NCI-H128 (cell line): Measurements from ENCODE around the gene MORN1.

Source experiments
- DNase-seq: peaks from one replicate; lab custom pipeline; 2025; ENCODE audit not compliant: unreplicated experiment; lab: John Stamatoyannopoulos, UW

The MORN1 gene

DNA sequence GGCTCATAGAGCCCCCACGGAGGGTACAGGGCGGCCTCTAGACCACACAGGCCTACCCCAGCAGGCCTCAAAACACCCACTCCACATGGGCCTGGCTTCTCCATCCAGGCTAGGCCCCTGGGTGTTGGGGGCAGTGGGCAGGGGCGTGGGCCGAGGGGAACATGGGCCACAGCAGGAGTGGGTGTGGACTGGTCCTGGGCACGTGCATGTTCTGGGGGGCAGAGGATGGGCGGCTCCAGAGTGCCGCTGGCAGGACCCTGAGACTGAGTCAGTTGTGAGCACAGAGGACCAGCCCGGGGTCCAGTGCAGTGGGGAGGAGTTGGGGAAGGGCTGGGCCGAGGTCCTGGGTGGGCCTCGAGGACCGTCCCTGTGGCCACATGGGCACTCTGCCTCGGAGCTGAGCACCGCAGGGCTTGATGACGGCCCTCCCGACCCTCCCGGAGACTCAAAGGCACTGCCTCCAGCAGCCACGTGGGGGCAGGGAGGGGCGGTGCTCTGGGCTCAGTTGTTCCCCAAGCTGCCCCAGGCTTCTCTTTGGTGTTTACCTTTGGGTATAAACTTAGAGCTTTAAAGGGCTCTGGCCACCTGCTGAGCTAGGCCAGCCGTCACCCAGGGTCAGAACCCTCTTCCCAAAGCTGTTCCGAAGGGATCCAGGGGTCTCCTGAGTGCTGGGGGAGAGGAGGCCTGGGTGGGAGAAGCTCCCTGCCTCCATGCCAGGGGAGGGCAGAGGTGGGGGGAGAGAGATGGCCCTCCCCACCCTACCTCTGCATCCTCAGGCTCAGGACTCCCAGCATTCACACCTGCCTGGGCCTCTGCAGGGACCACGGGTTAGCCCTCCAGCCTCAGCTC, 79.9 kb downstream of the MORN1 start:
- DNase-seq: no peak

DNA sequence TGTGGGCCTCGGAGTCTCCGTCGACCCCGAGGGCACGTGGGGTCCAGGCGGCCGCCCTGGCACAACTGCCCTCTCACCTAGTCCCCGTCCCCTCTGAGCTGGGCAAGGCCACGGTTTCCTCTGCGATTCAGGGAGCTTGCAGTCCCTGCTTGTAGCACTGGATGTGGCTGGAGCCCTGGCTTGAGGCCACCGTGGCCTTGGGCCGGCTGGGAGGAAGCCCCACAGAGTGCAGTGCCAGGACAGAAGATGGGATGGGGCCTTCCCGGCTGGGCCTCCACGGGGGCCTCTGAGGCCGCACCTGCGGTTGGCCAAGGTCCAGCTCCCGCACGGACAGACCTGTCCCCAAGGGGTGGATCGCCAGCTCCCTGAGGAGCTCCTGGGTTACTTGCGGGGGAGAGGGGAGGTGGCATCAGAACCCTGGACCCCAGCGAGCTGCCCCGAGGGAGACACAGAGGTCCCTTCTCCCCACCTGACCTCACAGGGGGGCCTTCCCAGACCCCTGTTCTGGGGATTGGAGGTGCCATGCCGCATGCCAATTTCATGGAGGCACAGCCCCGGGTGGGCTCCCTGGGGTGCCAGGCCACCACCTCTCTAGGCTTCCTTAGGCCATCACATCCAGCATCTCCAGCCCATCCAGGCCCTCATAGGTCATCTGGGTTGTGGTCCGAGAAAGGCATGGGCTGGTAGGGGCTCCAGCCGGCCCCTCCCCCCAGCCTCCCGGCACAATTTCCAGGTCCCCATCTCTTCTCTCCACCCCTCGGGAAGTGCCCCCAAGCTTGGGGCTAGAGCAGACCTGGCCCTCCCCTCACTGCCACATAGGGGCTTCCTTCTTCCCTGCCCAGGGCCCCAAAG, 80.8 kb downstream of the MORN1 start:
- no peak for DNase-seq

DNA sequence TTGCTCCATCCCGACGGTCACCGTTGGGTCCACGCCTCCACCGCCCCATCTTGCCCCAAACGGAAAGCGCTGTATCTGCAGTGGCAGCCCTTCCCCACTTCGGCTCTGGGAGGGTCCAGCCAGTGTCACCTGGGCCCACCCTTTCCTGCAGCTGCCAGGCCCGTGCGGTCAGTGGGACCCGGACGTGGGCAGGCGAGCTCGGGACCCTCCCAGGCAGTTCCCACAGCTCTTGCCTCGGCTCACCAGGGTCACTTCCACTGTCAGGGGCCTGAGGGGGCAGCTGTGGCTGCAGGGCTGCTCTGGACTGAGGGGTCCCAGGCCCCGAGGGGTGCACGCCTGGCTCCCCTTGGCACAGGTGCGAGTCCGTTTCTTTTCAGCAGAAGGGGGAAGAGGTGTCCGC, 82.5 kb downstream of the MORN1 start:
- no peak for DNase-seq

DNA sequence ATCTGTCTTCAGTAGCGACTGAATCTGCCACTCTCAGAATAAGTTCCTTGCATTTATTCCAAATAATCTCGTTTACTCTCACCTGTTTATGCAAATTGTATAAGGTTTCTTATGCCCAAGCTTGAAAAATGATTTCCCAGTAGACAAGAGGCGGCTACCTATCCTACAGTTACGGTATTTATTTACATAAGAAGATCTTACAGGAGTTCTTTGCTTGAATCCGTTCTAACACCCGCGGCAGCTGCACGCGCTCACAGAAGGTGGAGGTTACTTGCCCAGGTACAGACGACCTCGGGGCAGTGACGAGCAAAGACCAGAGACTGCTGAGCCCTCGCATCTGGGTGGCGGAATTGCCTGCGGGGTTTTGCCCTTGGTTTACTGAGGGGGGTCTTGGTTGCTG, 83.4 kb downstream of the MORN1 start:
- no peak for DNase-seq

DNA sequence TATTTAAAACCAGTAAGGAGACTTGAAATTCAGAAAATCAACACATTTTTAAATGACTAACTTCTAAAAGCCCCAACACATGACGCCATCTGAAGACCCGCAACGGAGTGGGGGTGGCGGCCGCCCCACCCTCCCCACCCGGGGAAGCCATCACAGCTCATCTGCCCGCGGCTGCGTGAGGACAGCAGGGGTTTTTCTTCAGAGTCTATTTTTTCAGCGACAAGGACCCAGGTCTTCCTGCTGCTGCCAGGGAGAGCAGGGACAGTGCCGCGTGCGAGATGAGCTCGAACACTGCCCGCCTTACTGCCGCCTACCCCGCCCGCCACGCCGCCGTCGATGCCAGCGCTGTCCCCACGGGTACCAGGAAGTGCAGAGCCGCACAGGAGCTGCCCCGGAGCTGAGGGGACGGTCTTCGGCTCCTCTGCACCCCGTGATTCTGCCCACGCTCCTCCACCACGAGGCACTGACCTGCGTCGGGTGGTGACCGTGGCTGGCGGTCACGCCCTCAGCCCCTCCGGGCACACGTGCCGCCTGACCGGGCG, 84.2 kb downstream of the MORN1 start:
- DNase-seq: no peak

DNA sequence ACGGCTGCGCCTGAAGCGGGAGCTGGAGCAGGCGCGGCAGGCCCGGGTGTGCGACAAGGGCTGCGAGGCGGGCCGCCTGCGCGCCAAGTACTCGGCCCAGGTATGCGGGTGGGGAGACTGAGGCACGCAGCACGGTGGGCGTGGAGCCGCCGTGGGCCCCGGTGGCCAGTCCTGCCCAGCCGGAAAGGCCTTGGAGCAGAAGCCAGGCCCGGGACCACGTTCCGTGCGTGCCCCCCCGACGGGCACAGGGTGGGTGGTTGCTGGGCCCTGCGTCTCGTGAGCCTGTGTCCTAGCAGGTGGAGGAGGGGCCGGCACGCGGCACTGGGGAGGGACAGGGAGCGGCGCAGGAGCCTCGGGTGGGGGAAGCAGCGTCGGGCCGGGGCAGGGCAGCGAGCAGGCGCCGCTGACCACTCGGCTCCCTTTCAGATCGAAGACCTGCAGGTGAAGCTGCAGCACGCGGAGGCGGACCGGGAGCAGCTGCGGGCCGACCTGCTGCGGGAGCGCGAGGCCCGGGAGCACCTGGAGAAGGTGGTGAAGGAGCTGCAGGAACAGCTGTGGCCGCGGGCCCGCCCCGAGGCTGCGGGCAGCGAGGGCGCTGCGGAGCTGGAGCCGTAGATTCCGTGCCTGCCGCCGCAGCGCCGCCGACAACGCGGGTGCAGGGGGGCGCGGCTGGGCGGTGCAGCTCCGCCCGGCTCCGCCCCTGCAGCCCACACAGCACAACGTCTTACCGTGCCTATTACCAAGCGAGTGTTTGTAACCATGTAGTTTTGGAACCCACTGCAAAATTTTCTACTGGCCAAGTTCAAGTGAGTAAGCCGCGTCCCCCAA, 85.0 kb downstream of the MORN1 start:
- no peak for DNase-seq

DNA sequence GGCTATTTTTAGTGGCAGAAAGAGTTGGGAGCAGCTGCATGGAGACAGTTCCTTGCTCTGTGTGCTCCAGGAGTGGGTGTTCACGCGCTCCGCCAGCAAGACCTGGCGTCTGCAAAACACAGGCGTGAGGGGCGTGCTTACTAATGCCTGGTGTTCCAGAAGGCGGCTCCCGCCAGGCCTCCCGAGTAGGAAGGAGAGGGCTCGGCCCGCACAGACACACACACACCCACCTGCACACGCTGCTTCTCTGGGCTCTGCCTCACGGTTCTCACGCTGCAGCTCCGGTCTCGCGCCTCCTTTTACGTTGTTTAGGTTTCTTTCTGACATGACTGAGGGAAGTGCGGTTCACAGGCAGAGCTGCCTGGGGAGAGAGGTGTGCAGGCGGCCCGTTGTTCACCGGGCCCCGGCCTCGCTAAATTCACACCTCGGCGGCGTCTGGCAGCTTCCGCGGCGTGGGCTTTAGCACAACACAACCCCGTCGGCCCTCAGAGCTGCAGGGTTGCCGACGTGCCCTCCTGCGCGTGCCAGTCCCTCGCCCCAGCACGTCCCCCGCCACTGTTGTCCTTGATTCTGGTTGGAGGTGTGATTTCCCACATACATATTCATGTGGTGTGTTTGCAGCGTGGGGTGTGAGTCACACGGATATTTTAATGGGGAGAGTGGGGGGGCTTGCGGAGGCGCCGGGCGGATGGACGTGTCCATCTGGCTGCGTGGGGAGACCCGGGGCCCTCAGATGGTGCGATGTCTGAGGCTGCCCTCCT, 86.3 kb downstream of the MORN1 start:
- no peak for DNase-seq

DNA sequence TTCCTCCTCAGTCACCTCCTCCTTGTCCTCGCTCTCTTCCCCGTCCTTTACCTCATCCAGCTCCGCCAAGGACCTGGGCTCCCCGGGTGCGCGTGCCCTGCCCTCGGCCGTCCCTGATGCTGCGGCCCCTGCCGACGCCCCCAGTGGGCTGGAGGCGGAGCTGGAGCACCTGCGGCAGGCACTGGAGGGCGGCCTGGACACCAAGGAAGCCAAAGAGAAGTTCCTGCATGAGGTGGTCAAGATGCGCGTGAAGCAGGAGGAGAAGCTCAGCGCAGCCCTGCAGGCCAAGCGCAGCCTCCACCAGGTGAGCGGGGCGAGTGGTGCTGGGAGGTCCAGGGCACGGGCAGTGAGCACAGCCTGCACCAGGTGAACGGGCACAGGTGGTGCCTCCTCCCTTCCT, 87.1 kb downstream of the MORN1 start:
- DNase-seq: no peak

DNA sequence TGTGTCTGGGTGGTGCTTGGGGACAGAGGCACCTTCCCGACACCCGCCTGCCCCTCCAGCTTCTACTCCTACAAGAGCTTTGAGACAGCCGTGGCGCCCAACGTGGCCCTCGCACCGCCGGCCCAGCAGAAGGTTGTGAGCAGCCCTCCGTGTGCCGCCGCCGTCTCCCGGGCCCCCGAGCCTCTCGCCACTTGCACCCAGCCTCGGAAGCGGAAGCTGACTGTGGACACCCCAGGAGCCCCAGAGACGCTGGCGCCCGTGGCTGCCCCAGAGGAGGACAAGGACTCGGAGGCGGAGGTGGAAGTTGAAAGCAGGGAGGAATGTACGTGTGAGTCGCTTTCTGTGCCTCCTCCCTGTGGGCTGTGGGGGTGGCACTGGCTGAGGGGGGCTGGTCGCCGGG, 87.6 kb downstream of the MORN1 start:
- DNase-seq: no peak

DNA sequence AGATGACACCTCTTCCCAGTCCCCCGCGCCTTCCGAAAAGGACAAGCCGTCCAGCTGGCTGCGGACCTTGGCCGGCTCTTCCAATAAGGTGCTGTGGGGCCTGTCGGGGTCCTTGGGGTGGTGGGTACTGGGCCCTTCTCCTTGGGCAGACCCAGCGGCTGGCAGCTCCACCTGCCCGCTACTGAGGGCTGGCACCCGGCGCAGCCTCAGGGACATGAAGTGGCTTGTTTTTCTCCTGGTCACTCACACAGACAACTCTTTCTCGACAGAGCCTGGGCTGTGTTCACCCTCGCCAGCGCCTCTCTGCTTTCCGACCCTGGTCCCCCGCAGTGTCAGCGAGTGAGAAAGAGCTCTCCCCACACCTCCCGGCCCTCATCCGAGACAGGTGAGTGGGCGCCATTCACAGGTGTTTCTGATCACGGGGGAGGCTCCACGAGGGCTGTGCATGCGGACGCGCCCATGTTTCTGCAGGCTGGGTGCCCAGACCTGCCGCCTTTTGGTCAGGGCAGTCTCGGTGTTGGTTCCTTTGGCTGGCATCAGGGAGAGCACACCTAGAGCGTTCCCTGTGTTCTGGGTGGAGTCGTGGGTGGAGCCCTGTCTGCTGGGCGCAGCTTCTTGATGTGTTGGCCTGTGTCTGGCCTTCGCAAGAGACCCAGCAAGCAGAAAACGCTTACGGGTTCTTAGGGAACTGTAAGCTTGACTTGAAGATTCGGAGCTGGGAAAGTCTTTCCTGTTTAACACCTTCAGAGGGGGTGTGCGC, 88.2 kb downstream of the MORN1 start:
- DNase-seq: no peak

DNA sequence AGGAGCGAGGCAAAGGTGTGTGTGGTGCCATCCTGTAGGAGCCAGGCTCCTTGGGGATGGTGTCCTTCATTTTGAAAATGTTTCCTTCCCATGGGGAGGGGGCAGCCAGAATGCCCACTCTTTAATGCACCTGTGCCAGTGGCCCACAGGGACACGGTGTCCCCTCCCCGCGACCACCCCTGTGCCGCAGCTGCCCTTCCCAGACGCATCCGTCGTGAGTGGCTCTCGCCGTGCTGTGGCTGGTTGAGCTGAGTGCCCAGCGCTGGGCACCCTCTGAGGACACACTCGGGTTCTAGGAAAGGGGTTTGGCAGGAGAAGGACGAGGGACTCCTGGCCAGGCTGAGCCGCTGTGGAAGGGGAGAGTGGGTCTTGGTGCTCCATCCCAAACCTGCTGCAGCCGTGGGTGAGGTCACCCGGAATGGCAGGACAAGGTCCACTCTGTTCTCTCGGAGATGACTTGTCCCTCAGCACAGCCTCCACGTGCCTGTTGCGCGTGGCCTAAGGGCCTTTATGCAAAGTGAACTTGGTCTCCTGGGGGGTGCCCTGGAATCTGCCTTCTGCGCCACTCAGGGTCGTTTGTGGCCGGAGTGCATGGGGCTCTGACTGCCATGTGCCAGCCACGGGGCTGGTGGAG, 88.9 kb downstream of the MORN1 start:
- DNase-seq: no peak

DNA sequence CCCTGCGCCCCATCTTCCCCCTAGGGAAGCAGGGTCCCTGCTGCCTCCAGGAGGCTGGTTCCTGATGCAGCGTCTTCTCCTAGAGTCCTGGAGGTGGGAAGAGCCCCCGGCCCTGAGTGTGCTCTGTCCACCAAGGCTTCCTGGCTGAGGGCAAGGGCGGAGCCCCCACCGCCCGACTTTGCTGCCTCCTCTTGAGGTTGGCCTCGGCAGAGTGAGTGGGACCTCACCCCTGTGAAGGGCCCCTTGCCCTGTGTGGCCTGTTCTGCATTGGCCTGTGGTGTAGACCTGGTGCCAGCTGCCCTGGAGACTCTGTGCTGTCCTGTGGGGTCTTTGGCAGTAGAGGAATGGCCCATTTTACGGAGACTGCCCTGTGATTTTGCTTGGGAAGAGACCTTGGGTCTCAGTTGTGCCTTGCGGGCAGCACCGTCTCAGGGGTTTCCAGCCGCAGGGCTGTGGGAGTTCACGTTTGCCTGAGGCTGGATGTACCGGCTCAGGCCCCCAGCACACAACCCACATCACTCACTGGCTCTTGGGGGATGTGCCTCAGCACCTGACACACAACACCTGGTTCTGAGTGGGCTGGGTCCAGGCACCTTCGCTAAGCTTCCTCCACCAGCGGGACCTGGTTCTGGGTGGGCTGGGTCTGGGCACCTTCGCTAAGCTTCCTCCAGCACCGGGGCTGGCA, 89.6 kb downstream of the MORN1 start:
- DNase-seq: no peak

DNA sequence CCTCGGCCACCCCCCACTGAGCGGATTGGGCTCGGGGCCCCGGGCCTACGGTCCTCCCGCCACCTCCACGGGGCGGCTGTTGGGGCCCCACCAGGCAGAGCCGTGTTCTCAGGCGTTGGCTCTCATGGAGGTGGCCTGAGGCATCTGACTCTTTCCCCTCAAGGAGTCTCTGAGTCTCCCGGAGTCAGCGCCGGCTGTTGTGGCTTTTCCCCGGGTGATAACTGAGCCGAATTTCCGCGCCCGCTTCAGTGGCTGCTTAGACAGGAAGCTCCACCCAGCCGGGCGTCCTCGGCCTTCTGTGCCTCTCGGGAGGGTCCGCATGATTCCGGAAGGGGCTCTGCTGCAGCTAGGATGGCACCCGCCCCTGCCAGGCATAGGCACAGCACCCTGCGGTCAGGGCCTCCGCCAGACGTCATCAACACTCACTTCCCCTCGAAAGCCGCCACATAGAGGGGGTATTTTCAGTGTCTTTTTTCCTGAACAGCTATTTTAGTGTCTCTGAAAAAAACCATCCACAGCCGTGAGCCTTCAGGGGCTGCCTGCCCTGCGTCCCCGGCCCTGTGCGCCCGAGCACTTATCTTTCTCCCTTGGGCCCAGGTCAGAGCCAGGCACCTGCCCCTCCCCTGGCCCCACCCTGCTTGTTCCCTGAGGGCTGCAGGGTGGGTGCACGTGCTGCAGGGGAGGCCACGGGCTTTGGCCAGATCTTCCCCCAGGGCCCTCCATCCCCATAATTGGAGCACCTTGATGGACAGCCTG, 90.3 kb downstream of the MORN1 start:
- DNase-seq: no peak

DNA sequence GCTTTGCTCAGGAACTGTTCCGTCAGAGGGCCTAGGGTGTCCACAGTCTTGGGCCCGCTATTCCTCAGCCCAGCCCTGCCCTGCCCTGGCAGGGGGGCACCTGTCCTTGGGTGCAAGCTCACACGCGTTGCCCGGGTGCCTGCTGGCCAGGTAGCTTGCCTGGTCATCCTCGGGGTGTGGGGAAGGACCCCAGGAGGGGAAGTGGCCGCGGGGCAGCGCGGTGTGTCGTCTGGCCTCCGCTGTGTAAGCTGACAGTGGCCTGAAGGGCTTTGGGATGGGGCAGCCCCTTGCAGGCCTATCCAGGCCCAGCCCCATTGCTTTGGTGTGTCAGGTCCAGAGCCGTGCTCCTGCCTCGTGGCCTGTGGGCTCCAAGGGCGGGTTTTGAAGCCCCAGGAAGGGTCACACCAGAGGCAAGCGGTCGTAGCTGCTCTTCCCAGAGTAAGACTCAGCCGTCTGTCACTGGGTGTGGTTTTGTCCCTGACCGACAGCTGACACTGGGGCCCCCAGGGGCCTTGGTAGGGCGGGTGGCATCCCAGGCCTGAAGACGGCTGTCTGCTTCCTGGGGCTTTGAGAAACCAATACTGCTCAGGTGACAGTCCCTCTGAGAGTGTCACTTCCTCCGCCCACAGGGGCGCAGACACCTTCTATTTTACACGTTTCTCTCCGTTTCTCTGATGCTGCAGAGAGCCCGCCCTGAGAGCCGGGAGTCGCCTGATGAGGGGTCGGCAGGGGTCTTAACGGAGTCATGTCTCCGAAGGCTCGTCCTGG, 91.2 kb downstream of the MORN1 start:
- no peak for DNase-seq

DNA sequence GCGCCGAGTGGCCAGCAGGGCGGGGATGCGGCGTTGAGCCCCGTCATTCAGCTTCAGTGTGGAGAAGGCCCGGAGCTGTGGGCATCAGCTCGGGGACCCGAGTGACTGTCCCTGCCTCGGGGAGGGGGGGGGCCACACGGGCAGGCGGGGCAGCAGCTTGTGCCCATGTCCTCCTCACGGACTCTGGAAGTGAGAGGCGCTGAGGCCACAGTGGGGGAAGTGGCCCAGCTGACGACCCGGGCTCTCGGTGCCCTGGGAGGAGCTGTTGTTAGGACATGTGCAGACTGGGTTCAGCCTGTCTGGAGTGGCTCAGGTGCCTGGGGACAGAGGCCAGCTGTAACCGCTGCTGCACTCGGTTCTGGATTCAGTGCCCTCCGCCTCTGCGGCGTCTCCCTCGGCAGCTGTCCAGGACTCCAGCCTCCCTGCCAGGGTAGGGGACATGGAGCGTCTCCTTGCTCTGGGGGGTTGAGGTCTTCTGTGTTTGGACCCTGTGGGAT, 92.2 kb downstream of the MORN1 start:
- DNase-seq: no peak

DNA sequence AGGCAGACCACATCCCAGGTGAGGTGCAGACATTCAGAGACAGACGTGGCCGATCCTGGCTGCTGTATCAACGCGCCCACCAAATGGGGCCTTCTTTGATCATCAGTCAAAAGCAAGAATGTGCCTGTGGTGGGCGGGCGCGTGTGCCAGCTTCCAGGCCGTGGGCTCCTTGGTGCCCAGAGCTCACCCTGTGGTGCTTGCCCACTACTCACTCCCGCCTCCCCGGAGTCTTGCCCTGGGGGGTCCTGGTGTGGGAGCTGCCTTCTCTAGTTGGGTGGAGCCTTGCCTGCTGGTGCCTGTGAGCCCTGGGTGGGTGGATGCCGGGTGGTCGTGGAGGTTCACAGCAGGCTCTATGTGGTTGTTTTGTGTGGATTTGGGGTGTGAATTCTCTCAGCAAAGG, 92.7 kb downstream of the MORN1 start:
- no peak for DNase-seq
